ENCODE results near the gene IGSF23. TPM values are rescaled to one million over a fixed set of nuclear protein-coding genes. Genes with fewer than 3 reads are reported as not detected.
"Not testable (repeated sequence)": the region's sequence is repeated elsewhere in the genome, so short reads cannot be mapped to it uniquely, and the experiment has no call there.

IGSF23 gene
- total RNA-seq, 1 donor from 2014 or later, result not detected

- Histone ChIP-seq H3K4me3 (ENCODE audit: low read depth, low read length) (no peak overlapping the region), H3K27me3 (ENCODE audit: control insufficient read depth, insufficient read depth, low read length) (no peaks in the 10 kb centered on the region), H3K36me3 (ENCODE audit: control insufficient read depth, insufficient read depth, low read length) (no peaks in the 10 kb centered on the region)
- TF ChIP-seq CTCF (IDR thresholded peaks at IDR 0.05; ENCODE audit: insufficient read depth, low read length, severe bottlenecking), result no peak
- FAIRE-seq (peak; percentile 81), DNase-seq (ENCODE audit: low read depth) (peak; percentile 95)
Measured at GRCh38 chr19:44626048-44626624, 12.8 kb downstream of the IGSF23 start.

DNA sequence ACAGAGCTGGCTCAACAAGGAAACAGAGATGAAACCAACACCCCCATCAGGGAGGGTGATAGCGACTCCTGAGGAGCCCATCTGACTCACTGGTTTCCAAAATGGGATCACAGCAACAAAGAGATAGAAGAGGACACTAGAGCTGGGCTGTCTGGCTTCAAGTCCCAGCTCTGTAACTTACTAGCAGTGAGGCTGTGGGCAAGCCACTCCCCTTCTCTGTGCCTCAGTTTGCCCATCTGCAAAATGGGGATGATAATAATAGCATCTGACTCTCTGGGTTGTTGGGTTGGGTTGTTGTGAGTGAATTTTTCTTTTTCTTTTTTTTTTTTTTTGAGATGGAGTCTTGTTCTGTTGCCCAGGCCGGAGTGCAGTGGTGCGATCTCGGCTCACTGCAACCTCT is 14.3 kb downstream of the IGSF23 start:
- Histone ChIP-seq H3K27me3 (ENCODE audit: control insufficient read depth, insufficient read depth, low read length) (no peaks in the 10 kb centered on the region), H3K4me3 (ENCODE audit: low read depth, low read length) (no peak overlapping the region), H3K36me3 (ENCODE audit: control insufficient read depth, insufficient read depth, low read length) (no peaks in the 10 kb centered on the region)
- DNase-seq (ENCODE audit: low read depth), result no peak
- no peak for TF ChIP-seq CTCF (IDR thresholded peaks at IDR 0.05; ENCODE audit: insufficient read depth, low read length, severe bottlenecking)
- FAIRE-seq, result no peak

DNA sequence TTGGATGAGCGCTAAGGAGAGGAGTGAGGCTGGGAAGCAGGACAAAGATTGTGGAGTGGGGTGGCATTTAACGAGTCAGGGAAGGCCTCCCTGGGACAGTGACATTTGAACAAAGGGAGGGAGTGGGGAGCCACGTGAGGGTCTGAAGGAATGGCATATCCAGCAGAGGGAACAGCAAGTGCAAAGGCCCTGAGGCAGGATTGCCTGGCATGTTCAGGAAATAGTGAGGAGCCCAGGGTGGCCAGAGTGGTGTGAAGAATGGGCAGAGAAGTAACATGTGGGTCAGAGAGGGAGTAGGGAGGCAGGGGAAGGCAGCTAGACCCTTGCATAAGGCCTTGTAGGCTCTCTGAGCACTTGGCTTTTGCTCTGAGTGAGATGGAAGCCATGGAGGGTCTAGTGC is 15.4 kb downstream of the IGSF23 start:
- no peak for TF ChIP-seq CTCF (IDR thresholded peaks at IDR 0.05; ENCODE audit: insufficient read depth, low read length, severe bottlenecking)
- Histone ChIP-seq H3K36me3 (ENCODE audit: control insufficient read depth, insufficient read depth, low read length) (no peaks in the 10 kb centered on the region), H3K4me3 (ENCODE audit: low read depth, low read length) (no peak overlapping the region), H3K27me3 (ENCODE audit: control insufficient read depth, insufficient read depth, low read length) (no peaks in the 10 kb centered on the region)
- DNase-seq (ENCODE audit: low read depth) (no peak), FAIRE-seq (no peak)

DNA sequence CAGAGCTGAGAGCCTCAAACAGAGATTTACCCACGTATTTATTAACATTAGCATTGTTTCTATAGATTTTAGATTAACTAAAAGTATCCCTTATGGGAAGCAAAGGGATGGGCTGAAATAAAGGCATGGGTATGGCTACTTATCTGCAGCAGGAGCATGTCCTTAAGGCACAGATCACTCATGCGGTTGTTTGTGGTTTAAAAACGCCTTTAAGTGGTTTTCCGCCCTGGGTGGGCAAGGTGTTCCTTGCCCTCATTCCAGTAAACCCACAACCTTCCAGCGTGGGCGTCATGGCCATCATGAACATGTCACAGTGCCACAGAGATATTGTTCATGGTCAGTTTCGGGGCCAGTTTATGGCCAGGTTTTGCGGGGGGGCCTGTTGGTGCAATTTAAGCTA is 18.2 kb downstream of the IGSF23 start:
- H3K36me3 ChIP-seq (ENCODE audit: control insufficient read depth, insufficient read depth, low read length), result not testable (repeated sequence)

DNA sequence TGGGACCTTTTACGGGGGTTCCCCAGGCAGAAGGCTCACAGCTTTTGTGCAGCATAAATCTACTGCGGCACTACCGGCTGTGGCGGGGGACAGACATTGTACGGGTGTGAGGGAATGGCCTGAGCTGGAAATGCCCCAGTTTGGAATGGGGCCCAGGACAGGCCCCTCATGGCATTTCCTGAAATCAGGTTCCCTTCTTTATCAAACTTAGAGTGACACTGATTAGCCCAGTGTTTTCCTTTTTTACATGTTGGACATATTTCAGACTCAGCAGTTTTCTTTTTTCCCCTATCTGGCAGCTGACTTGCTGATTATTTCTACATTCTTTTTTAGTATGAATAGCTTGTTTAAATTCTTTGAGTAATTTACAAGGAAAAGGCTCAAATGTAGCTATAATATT is 20.7 kb downstream of the IGSF23 start:
- H3K4me3 ChIP-seq (ENCODE audit: low read depth, low read length); H3K27me3 ChIP-seq (ENCODE audit: control insufficient read depth, insufficient read depth, low read length); H3K36me3 ChIP-seq (ENCODE audit: control insufficient read depth, insufficient read depth, low read length); FAIRE-seq; DNase-seq (ENCODE audit: low read depth): not testable (repeated sequence)

More for the DNA sequence above, 18.2 kb downstream of the IGSF23 start:
- not testable (repeated sequence) for DNase-seq (ENCODE audit: low read depth); H3K27me3 ChIP-seq (ENCODE audit: control insufficient read depth, insufficient read depth, low read length); FAIRE-seq; H3K4me3 ChIP-seq (ENCODE audit: low read depth, low read length)

GRCh38 chr19:44634785-44635184 is 21.4 kb downstream of the IGSF23 start:
- DNase-seq (ENCODE audit: low read depth) (no peak), FAIRE-seq (no peak)
- Histone ChIP-seq H3K4me3 (ENCODE audit: low read depth, low read length) (no peak overlapping the region), H3K27me3 (ENCODE audit: control insufficient read depth, insufficient read depth, low read length) (no peaks in the 10 kb centered on the region), H3K36me3 (ENCODE audit: control insufficient read depth, insufficient read depth, low read length) (no peaks in the 10 kb centered on the region)
- TF ChIP-seq CTCF (IDR thresholded peaks at IDR 0.05; ENCODE audit: insufficient read depth, low read length, severe bottlenecking), result no peak
